Amygdala (tissue), 56 donors: ENCODE results near the gene HS3ST3B1.

ENCODE experiments used
- DNase-seq, 56 donors: peaks; one replicate each; lab custom pipeline; 2025; lab: John Stamatoyannopoulos, UW

The HS3ST3B1 gene

GRCh38 chr17:14398766-14399165 is 97.9 kb downstream of the HS3ST3B1 start:
- DNase-seq = no peak
